ENCODE data around the gene ZMIZ2.
"Not testable (repeated sequence)": the region's sequence is repeated elsewhere in the genome, so short reads cannot be mapped to it uniquely, and the experiment has no call there.

The ZMIZ2 gene

GRCh38 chr7:44727158-44727936 lies 21.3 kb upstream of the ZMIZ2 start:
- H3K27ac ChIP-seq (ENCODE audit: insufficient read depth, low read depth, low read length, poor library complexity, severe bottlenecking): no peak overlapping the region
- 91% methylated on average over 5 to 6 of the region's 6 CpGs for WGBS, 2 experiments
- no peaks in the 10 kb centered on the region for H3K4me1 ChIP-seq (ENCODE audit: control insufficient read depth, insufficient read depth, low read length)
- H3K9me3 ChIP-seq (ENCODE audit: control insufficient read depth, low read length): no peaks in the 10 kb centered on the region
- H3K36me3 ChIP-seq (ENCODE audit: control insufficient read depth, insufficient read depth, low read length): no peaks in the 10 kb centered on the region
- no peak overlapping the region for H3K4me3 ChIP-seq (ENCODE audit: insufficient read depth, low read depth, low read length)
- no peaks in the 10 kb centered on the region for H3K27me3 ChIP-seq (ENCODE audit: control insufficient read depth, insufficient read depth, low read length, poor library complexity, severe bottlenecking)

- Histone ChIP-seq H3K36me3 (ENCODE audit: control insufficient read depth, insufficient read depth, low read length) (no peaks in the 10 kb centered on the region), H3K9me3 (ENCODE audit: control insufficient read depth, low read length) (no peaks in the 10 kb centered on the region), H3K27me3 (ENCODE audit: control insufficient read depth, insufficient read depth, low read length, poor library complexity, severe bottlenecking) (no peaks in the 10 kb centered on the region), H3K4me1 (ENCODE audit: control insufficient read depth, insufficient read depth, low read length) (no peaks in the 10 kb centered on the region), H3K4me3 (ENCODE audit: insufficient read depth, low read depth, low read length) (no peak overlapping the region), H3K27ac (ENCODE audit: insufficient read depth, low read depth, low read length, poor library complexity, severe bottlenecking) (no peak overlapping the region)
- whole genome bisulfite sequencing, 2 experiments: 91 to 100% methylated on average over 1 of the region's 1 CpG
These were observed 20.7 kb upstream of the ZMIZ2 start for GRCh38 chr7:44727937-44728262.

DNA sequence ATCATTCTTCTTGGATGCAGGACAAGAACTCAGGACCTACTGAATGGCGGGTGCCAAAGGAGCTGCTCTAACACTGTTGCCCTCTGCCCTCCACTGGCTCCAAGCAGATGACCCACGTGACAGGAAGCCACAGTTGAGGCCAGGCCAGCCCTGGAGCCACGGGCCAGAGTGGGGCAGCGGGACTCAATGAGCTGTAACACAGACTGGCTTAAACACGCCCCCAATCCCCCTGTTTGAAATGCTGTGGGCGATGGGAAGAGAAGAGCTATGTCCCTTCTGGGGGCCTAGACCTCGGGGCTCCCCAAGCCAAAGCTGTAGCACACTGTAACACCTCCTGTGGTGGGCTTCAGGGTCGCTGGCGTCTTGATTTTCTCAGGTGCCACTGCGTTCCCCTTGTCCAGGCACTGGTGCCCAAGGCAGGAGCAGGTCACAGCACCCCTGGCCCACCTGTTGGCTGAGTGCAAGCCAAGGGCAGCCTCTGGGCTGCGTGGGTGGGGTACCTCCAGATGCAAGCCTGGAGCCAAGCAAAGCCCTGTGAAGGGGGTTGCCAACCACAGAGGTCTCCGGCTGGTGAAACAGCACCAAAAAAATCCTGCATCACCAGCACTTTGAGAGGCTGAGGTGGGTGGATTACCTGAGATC lies 18.6 kb upstream of the ZMIZ2 start:
- no peaks in the 10 kb centered on the region for H3K27me3 ChIP-seq (ENCODE audit: control insufficient read depth, insufficient read depth, low read length, poor library complexity, severe bottlenecking)
- H3K36me3 ChIP-seq (ENCODE audit: control insufficient read depth, insufficient read depth, low read length): no peaks in the 10 kb centered on the region
- H3K4me3 ChIP-seq (ENCODE audit: insufficient read depth, low read depth, low read length): no peak overlapping the region
- H3K9me3 ChIP-seq (ENCODE audit: control insufficient read depth, low read length): no peaks in the 10 kb centered on the region
- no peaks in the 10 kb centered on the region for H3K4me1 ChIP-seq (ENCODE audit: control insufficient read depth, insufficient read depth, low read length)
- WGBS, 2 experiments: 90 to 91% methylated on average over 12 of the region's 12 CpGs
- no peak overlapping the region for H3K27ac ChIP-seq (ENCODE audit: insufficient read depth, low read depth, low read length, poor library complexity, severe bottlenecking)

DNA sequence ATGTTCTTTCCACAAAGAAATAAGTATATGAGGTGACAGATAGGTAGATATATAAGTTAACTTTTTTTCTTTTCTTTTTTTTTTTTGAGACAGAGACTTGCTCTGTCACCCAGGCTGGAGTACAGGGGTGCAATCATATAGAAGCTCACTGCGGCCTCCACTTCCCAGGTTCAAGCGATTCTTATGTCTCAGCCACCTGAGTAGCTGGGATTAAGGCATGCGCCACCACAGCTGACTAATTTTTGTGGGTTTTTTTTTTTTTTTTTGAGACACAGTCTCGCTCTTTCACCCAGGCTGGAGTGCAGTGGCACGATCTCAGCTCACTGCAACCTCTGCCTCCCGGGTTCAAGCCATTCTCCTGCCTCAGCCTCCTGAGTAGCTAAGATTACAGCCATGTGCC lies 15.7 kb upstream of the ZMIZ2 start:
- not testable (repeated sequence) for H3K4me3 ChIP-seq (ENCODE audit: insufficient read depth, low read depth, low read length); H3K9me3 ChIP-seq (ENCODE audit: control insufficient read depth, low read length); H3K36me3 ChIP-seq (ENCODE audit: control insufficient read depth, insufficient read depth, low read length); H3K4me1 ChIP-seq (ENCODE audit: control insufficient read depth, insufficient read depth, low read length); H3K27ac ChIP-seq (ENCODE audit: insufficient read depth, low read depth, low read length, poor library complexity, severe bottlenecking); H3K27me3 ChIP-seq (ENCODE audit: control insufficient read depth, insufficient read depth, low read length, poor library complexity, severe bottlenecking)
- WGBS, 2 experiments: 90% methylated on average over 6 of the region's 6 CpGs

- no peaks in the 10 kb centered on the region for H3K4me1 ChIP-seq (ENCODE audit: control insufficient read depth, insufficient read depth, low read length)
- no peaks in the 10 kb centered on the region for H3K36me3 ChIP-seq (ENCODE audit: control insufficient read depth, insufficient read depth, low read length)
- no peak overlapping the region for H3K4me3 ChIP-seq (ENCODE audit: insufficient read depth, low read depth, low read length)
- 88 to 93% methylated on average over 5 of the region's 5 CpGs for WGBS, 2 experiments
- no peaks in the 10 kb centered on the region for H3K9me3 ChIP-seq (ENCODE audit: control insufficient read depth, low read length)
- H3K27me3 ChIP-seq (ENCODE audit: control insufficient read depth, insufficient read depth, low read length, poor library complexity, severe bottlenecking): no peaks in the 10 kb centered on the region
- H3K27ac ChIP-seq (ENCODE audit: insufficient read depth, low read depth, low read length, poor library complexity, severe bottlenecking): no peak overlapping the region
These were observed 14.8 kb upstream of the ZMIZ2 start for GRCh38 chr7:44733708-44734481.

DNA sequence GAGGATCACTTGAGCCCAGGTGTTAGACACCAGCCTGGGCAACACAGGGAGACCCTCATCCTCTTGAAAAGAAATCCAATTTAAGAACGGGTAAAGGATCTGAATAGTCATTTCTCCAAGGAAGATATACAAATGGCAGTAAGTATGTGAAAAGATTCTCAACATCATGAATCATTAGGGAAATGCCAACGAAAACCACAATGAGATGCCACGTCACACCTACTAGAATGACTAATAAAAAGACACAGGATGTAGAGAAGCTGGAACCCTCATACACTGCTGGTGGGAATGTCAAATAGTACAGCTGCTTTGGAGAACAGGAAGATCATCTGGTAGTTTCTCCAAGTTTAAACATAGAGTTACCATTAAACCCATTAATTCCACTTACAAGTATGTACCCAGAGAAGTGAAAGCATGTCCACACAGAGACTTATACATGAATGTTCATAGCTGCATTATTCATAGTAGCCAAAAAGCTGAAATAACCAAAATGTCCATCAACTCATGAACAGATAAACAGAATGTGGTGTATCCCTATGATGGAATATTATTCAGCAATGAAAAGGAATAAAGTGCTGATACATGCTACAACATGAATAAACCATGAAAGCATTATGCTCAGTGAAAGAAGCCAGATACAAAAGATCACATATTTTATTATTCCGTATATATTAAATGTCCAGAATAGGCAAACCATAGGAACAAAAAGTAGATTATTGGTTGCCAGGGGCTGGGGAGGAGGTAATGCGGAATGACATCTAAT lies 13.1 kb upstream of the ZMIZ2 start:
- Histone ChIP-seq H3K9me3 (ENCODE audit: control insufficient read depth, low read length) (no peaks in the 10 kb centered on the region), H3K4me3 (ENCODE audit: insufficient read depth, low read depth, low read length) (no peak overlapping the region), H3K27ac (ENCODE audit: insufficient read depth, low read depth, low read length, poor library complexity, severe bottlenecking) (no peak overlapping the region), H3K27me3 (ENCODE audit: control insufficient read depth, insufficient read depth, low read length, poor library complexity, severe bottlenecking) (no peaks in the 10 kb centered on the region), H3K36me3 (ENCODE audit: control insufficient read depth, insufficient read depth, low read length) (no peaks in the 10 kb centered on the region), H3K4me1 (ENCODE audit: control insufficient read depth, insufficient read depth, low read length) (no peaks in the 10 kb centered on the region)
- WGBS, 2 experiments: 87 to 100% methylated on average over 4 of the region's 5 CpGs

DNA sequence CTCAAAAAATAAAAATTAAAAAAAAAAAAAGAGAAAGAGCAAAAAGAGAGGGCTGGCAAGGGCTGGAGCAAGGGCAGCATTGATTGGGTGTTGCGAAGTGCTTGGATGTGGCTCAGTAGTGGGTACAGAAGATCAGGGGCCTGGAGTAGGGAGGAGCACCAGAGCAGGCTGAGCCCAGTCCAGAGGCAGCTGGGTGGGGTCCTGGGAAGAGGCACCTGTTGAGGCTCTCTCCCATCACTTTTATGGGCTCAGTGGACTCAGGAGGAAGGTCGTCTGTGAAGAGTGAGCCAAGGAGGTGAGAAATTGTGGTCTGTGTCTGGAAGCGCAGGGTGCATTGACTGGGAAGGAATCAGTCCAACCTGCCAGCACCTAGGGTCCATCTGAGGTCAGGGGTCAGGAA lies 11.8 kb upstream of the ZMIZ2 start:
- H3K36me3 ChIP-seq (ENCODE audit: control insufficient read depth, insufficient read depth, low read length): no peaks in the 10 kb centered on the region
- no peaks in the 10 kb centered on the region for H3K27me3 ChIP-seq (ENCODE audit: control insufficient read depth, insufficient read depth, low read length, poor library complexity, severe bottlenecking)
- no peak overlapping the region for H3K4me3 ChIP-seq (ENCODE audit: insufficient read depth, low read depth, low read length)
- H3K9me3 ChIP-seq (ENCODE audit: control insufficient read depth, low read length): no peaks in the 10 kb centered on the region
- WGBS, 2 experiments: 79 to 87% methylated on average over 3 of the region's 3 CpGs
- H3K4me1 ChIP-seq (ENCODE audit: control insufficient read depth, insufficient read depth, low read length): no peaks in the 10 kb centered on the region
- no peak overlapping the region for H3K27ac ChIP-seq (ENCODE audit: insufficient read depth, low read depth, low read length, poor library complexity, severe bottlenecking)

GRCh38 chr7:44738051-44738723 lies 10.5 kb upstream of the ZMIZ2 start:
- 93 to 95% methylated on average over 4 of the region's 4 CpGs for WGBS, 2 experiments
- no peaks in the 10 kb centered on the region for H3K36me3 ChIP-seq (ENCODE audit: control insufficient read depth, insufficient read depth, low read length)
- H3K27me3 ChIP-seq (ENCODE audit: control insufficient read depth, insufficient read depth, low read length, poor library complexity, severe bottlenecking): no peaks in the 10 kb centered on the region
- H3K9me3 ChIP-seq (ENCODE audit: control insufficient read depth, low read length): no peaks in the 10 kb centered on the region
- H3K4me3 ChIP-seq (ENCODE audit: insufficient read depth, low read depth, low read length): no peak overlapping the region
- H3K27ac ChIP-seq (ENCODE audit: insufficient read depth, low read depth, low read length, poor library complexity, severe bottlenecking): no peak overlapping the region
- no peaks in the 10 kb centered on the region for H3K4me1 ChIP-seq (ENCODE audit: control insufficient read depth, insufficient read depth, low read length)

- Histone ChIP-seq H3K27ac (ENCODE audit: insufficient read depth, low read depth, low read length, poor library complexity, severe bottlenecking) (no peak overlapping the region), H3K4me1 (ENCODE audit: control insufficient read depth, insufficient read depth, low read length) (no peaks in the 10 kb centered on the region), H3K4me3 (ENCODE audit: insufficient read depth, low read depth, low read length) (no peak overlapping the region), H3K9me3 (ENCODE audit: control insufficient read depth, low read length) (no peaks in the 10 kb centered on the region), H3K27me3 (ENCODE audit: control insufficient read depth, insufficient read depth, low read length, poor library complexity, severe bottlenecking) (no peaks in the 10 kb centered on the region), H3K36me3 (ENCODE audit: control insufficient read depth, insufficient read depth, low read length) (no peaks in the 10 kb centered on the region)
- 92 to 95% methylated on average over 23 of the region's 23 CpGs for WGBS, 2 experiments
These were observed 9.6 kb upstream of the ZMIZ2 start for GRCh38 chr7:44738876-44739665.
